Neural crest cell (in vitro differentiated cells): ENCODE results near the gene UROC1. TPM values are rescaled to one million over a fixed set of nuclear protein-coding genes. Genes with fewer than 3 reads are reported as not detected.
A peak's percentile ranks its signal among the peaks of the same experiment; 100 is the strongest.

Experiments
- DNase-seq: peaks from one replicate; pipeline ENCODE4 v3.0.0; 2021; ENCODE audit warnings: low read depth, mixed read lengths, low spot score
- H3K27ac Mint-ChIP-seq: one replicate; pipeline ENCODE4 v1.8.0; 2021; ENCODE audit warnings: mild to moderate bottlenecking, mixed read lengths; ENCODE audit not compliant: unreplicated experiment
- H3K27me3 Mint-ChIP-seq: 2 replicates; pipeline ENCODE4 v1.8.0; 2021; ENCODE audit warnings: low read depth, mild to moderate bottlenecking, mixed read lengths
- H3K36me3 Mint-ChIP-seq: 2 replicates; pipeline ENCODE4 v1.8.0; 2021; ENCODE audit warnings: low read depth, mild to moderate bottlenecking, mixed read lengths
- H3K4me1 Mint-ChIP-seq: 2 replicates; pipeline ENCODE4 v1.8.0; 2021; ENCODE audit warnings: mixed read lengths
- H3K4me3 Mint-ChIP-seq: one replicate; pipeline ENCODE4 v1.8.0; 2021; ENCODE audit warnings: mild to moderate bottlenecking, mixed read lengths
- H3K9me3 Mint-ChIP-seq: 2 replicates; pipeline ENCODE4 v1.8.0; 2021; ENCODE audit warnings: mixed read lengths
- CTCF ChIP-seq: fragments of 200-600 bp; sonication (generic); conservative IDR thresholded peaks from 2 replicates; pipeline ENCODE4 v1.5.0; 2021; ENCODE audit warnings: antibody characterized with exemption, mild to moderate bottlenecking
- total RNA-seq: library from RNA; stranded (reverse); gene quantifications from 2 replicates; pipeline ENCODE4 v1.2.1, GENCODE V29; 2021

The UROC1 gene
- total RNA-seq, 1 donor from 2014 or later, result not detected

GRCh38 chr3:126434264-126434590 lies 83.3 kb downstream of the UROC1 start:
- no peak for TF ChIP-seq CTCF
- Mint-ChIP-seq H3K27ac (peak overlapping the region; percentile 83), H3K4me3 (no peak overlapping the region), H3K36me3 (peaks cover 3% of the 10 kb centered on the region), H3K27me3 (no peaks in the 10 kb centered on the region), H3K4me1 (peaks cover 7% of the 10 kb centered on the region), H3K9me3 (no peaks in the 10 kb centered on the region)
- DNase-seq, result no peak

- no peak for DNase-seq
- peak overlapping the region; percentile 83 for H3K27ac Mint-ChIP-seq
- no peaks in the 10 kb centered on the region for H3K9me3 Mint-ChIP-seq
- peaks cover 3% of the 10 kb centered on the region for H3K36me3 Mint-ChIP-seq
- peaks cover 7% of the 10 kb centered on the region for H3K4me1 Mint-ChIP-seq
- H3K4me3 Mint-ChIP-seq, result no peak overlapping the region
- H3K27me3 Mint-ChIP-seq, result no peaks in the 10 kb centered on the region
- no peak for TF ChIP-seq CTCF
Observed at GRCh38 chr3:126433496-126434263, 83.9 kb downstream of the UROC1 start.

GRCh38 chr3:126433105-126433430 lies 84.5 kb downstream of the UROC1 start:
- Mint-ChIP-seq H3K9me3 (no peaks in the 10 kb centered on the region), H3K4me1 (peaks cover 7% of the 10 kb centered on the region), H3K27ac (peak overlapping the region; percentile 86), H3K36me3 (peaks cover 3% of the 10 kb centered on the region), H3K27me3 (no peaks in the 10 kb centered on the region), H3K4me3 (no peak overlapping the region)
- TF ChIP-seq CTCF, result no peak
- DNase-seq, result no peak

DNA sequence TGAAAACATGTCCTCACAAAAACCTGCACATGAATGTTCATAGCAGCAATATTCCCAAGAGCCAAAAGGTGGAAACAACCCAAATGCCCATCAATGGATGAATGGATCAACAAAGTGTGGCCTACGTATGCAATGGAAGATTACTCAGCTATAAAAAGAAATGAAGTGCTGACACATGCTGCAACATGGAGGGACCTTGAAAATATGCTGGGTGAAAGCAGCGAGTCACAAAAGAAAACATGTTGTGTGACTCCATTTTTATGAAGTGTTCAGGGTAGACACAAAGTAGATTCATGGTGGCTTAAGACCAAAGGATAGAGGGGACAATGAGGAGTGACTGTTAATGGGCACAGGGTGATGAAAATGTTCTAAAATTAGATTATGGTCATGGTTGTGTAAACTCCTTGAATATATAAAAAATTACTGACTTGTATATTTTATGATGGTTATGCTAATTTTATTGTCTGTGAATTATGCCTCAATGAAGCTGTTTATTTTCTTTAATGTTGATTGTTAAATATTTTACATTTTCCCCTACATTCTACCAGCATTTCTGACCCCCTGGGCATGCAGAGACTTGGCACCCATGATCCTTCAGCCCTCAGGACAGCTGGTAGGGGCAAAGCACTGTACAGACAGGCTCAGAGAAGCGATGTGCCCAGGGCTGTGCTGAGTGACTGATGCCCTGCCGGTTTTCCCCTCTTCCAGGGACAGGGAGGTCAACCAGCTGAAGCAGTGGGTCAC lies 85.0 kb downstream of the UROC1 start:
- Mint-ChIP-seq H3K4me1 (peaks cover 7% of the 10 kb centered on the region), H3K27ac (no peak overlapping the region), H3K27me3 (no peaks in the 10 kb centered on the region), H3K9me3 (peaks cover 2% of the 10 kb centered on the region), H3K36me3 (peaks cover 3% of the 10 kb centered on the region), H3K4me3 (no peak overlapping the region)
- TF ChIP-seq CTCF, result no peak
- DNase-seq, result no peak

Other genes starting within 250 kb of the UROC1 start
- 18.0 and 19.3 TPM in 2 replicates for gene KLF15, start 160.4 kb downstream of the UROC1 start, total RNA-seq
- 1.1 and 1.7 TPM in 2 replicates for gene CFAP100, start 122.9 kb downstream of the UROC1 start, total RNA-seq
- 34.3 and 34.7 TPM in 2 replicates for gene ZXDC, start 41.9 kb downstream of the UROC1 start, total RNA-seq
- 0.19 TPM in 1 of 2 replicates, not detected in the other for gene CHST13, start 6.4 kb upstream of the UROC1 start, total RNA-seq
- gene C3orf22, start 41.2 kb upstream of the UROC1 start, total RNA-seq, result not detected in 2 replicates
- gene TXNRD3, start 137.4 kb upstream of the UROC1 start, total RNA-seq, result 12.8 and 13.8 TPM in 2 replicates
- 32.9 and 33.6 TPM in 2 replicates for gene CHCHD6, start 186.5 kb upstream of the UROC1 start, total RNA-seq